ENCODE results near the gene METTL2B.

DNA sequence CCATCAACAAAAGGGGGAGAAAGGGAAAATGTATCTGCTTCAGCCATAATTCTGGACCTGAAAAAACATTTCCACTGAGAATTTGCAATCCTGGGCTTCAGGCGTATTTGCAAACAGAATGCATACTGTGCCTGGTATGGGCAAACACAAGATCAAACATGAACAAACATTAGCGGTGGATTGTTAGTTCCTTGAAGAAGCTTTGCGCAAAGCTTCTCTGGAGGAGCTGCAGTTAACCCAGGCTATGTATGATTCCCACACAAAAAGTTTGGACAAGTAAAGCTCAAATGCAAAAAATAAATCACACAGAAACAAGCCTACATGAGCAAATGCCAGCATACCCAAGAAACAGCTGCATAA, 41.2 kb upstream of the METTL2B start:
- TF ChIP-seq, protein P1, sequence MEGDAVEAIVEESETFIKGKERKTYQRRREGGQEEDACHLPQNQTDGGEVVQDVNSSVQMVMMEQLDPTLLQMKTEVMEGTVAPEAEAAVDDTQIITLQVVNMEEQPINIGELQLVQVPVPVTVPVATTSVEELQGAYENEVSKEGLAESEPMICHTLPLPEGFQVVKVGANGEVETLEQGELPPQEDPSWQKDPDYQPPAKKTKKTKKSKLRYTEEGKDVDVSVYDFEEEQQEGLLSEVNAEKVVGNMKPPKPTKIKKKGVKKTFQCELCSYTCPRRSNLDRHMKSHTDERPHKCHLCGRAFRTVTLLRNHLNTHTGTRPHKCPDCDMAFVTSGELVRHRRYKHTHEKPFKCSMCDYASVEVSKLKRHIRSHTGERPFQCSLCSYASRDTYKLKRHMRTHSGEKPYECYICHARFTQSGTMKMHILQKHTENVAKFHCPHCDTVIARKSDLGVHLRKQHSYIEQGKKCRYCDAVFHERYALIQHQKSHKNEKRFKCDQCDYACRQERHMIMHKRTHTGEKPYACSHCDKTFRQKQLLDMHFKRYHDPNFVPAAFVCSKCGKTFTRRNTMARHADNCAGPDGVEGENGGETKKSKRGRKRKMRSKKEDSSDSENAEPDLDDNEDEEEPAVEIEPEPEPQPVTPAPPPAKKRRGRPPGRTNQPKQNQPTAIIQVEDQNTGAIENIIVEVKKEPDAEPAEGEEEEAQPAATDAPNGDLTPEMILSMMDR (IDR thresholded peaks at IDR 0.05), result no peak
- no peak for TF ChIP-seq POLR2AphosphoS5 (IDR thresholded peaks at IDR 0.05)
- no peak for TF ChIP-seq POLR2A (IDR thresholded peaks at IDR 0.05)
